ENCODE results near the gene ADGRA1.

Gene ADGRA1

DNA sequence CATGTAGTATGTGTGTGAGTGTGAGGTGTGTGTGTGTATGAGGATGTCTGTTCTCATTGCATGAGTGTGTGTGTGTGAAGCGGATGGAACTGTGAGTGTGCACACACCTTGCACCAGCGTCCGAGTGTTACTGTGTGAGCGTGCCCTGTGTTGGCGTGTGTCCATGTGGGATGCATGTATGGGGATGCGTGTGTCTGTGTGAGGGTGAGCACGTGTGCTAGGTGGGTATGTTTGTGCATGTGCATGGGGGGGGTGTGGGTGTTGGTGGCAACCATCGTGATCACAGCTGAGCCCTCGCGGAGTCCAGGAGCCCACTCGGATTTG is 78.7 kb downstream of the ADGRA1 start (continued):
- no peak for TF ChIP-seq ZFP30 (CRISPR knock-in tag; IDR thresholded peaks at IDR 0.05)

DNA sequence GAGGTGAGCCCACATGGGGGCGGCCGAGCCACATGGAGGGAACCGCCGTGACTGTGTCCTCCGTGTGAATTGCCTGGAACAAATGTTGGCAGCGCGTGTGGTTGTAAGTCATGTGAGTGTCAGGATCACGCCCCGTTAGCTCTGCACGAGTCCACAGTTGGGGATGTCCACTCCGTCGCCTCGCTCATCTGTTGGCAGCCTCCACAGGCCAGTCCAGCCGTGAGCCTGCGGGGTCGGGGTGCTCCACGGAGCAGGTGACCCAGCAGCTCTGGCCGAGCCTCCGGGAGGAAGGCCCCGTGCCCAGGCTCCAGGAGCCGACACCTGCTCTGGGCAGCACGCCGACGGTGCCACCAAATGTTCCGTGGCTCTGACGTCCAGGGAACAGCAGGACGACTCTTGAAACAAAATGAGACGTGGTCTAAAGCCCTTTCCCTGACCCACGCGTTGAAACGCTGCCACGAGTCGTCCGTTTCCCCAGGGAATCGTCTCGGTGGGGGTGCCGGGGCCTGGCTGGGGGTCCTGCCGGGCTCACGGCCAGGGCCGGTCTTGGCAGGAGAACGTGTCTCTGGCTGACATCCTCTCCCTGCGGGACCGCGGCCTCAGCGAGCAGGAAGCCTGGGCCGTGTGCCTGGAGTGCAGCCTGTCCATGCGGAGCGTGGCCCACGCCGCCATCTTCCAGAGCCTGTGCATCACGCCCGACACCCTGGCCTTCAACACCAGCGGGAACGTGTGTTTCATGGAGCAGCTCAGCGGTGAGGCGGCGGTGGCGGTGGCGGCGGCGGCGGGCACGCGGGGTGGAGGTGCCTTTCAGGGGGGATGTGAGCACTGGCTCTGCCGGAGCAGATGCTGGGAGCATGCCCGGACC is 79.3 kb downstream of the ADGRA1 start:
- ATAC-seq = no peak

DNA sequence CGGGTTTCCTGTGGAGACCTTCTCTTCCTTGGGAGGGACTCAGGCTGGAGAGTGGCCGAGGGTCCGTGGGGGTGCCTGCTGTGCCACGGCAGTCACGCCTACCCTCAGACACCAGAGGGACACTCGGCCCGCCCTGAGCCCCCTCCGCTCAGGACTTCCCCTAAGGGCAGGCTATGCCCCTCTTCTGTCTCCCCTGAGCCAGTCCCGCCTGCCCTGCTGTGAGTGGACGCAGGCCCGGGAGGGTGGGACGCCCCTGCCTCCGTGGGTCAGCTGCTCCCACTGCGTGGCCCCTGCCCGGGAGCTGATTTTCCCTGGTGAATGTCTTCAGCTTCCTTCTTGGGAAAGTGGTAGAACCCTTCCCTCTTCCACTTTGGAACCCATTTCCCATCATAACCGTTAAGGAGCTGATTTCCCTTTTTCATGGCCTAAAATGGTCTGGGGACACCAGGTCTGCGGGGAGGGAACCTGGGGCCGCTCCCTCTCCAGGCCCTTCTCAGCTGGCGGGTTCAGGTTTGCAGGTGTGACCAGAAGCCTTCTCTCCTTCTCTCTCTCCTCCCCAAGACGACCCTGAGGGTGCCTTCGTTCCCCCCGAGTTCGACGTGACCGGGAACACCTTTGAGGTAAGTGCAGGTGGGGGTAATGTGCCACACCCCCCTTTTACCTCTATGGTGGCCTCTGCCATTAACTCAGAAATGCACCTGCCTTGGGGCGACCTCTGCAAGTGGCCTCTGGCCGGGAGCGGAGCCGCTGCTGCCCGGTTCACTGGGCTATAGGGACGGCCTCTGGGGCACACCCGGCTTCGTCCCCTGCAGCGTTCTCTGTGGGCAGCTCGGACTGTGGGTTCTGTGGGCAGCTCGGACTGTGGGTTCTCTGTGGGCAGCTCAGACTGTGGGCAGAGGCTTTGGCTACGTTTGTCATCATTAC is 80.2 kb downstream of the ADGRA1 start:
- ATAC-seq = no peak
- no peak for TF ChIP-seq BACH2 (CRISPR knock-in tag; IDR thresholded peaks at IDR 0.05; ENCODE audit: borderline replicate concordance)
- TF ChIP-seq ZNF8 (CRISPR knock-in tag; IDR thresholded peaks at IDR 0.05) = no peak
- no peak for TF ChIP-seq OSR1 (CRISPR knock-in tag; IDR thresholded peaks at IDR 0.05)
- TF ChIP-seq, protein P1, sequence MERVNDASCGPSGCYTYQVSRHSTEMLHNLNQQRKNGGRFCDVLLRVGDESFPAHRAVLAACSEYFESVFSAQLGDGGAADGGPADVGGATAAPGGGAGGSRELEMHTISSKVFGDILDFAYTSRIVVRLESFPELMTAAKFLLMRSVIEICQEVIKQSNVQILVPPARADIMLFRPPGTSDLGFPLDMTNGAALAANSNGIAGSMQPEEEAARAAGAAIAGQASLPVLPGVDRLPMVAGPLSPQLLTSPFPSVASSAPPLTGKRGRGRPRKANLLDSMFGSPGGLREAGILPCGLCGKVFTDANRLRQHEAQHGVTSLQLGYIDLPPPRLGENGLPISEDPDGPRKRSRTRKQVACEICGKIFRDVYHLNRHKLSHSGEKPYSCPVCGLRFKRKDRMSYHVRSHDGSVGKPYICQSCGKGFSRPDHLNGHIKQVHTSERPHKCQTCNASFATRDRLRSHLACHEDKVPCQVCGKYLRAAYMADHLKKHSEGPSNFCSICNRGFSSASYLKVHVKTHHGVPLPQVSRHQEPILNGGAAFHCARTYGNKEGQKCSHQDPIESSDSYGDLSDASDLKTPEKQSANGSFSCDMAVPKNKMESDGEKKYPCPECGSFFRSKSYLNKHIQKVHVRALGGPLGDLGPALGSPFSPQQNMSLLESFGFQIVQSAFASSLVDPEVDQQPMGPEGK (CRISPR knock-in tag; IDR thresholded peaks at IDR 0.05; ENCODE audit: borderline replicate concordance) = no peak
- TF ChIP-seq, protein P2, sequence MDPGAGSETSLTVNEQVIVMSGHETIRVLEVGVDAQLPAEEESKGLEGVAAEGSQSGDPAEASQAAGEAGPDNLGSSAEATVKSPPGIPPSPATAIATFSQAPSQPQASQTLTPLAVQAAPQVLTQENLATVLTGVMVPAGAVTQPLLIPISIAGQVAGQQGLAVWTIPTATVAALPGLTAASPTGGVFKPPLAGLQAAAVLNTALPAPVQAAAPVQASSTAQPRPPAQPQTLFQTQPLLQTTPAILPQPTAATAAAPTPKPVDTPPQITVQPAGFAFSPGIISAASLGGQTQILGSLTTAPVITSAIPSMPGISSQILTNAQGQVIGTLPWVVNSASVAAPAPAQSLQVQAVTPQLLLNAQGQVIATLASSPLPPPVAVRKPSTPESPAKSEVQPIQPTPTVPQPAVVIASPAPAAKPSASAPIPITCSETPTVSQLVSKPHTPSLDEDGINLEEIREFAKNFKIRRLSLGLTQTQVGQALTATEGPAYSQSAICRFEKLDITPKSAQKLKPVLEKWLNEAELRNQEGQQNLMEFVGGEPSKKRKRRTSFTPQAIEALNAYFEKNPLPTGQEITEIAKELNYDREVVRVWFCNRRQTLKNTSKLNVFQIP (CRISPR knock-in tag; IDR thresholded peaks at IDR 0.05; ENCODE audit: borderline replicate concordance, low read depth) = no peak

More for the DNA sequence above, 79.3 kb downstream of the ADGRA1 start:
- TF ChIP-seq ZC3H10 (CRISPR knock-in tag; IDR thresholded peaks at IDR 0.05) (no peak), CSDC2 (CRISPR knock-in tag; IDR thresholded peaks at IDR 0.05) (no peak), SNAI2 (CRISPR knock-in tag; IDR thresholded peaks at IDR 0.05) (no peak), ZNF70 (CRISPR knock-in tag; IDR thresholded peaks at IDR 0.05) (no peak), BACH2 (CRISPR knock-in tag; IDR thresholded peaks at IDR 0.05; ENCODE audit: borderline replicate concordance) (no peak), OSR1 (CRISPR knock-in tag; IDR thresholded peaks at IDR 0.05) (no peak), PPARA (CRISPR knock-in tag; IDR thresholded peaks at IDR 0.05; ENCODE audit: borderline replicate concordance) (no peak), ESRRG (CRISPR knock-in tag; IDR thresholded peaks at IDR 0.05) (no peak), ZFP3 (CRISPR knock-in tag; IDR thresholded peaks at IDR 0.05) (no peak), ZNF565 (CRISPR knock-in tag; conservative IDR thresholded peaks at IDR 0.05; ENCODE audit: low read depth) (no peak), RARB (CRISPR knock-in tag; IDR thresholded peaks at IDR 0.05) (no peak), GLIS3 (CRISPR knock-in tag; IDR thresholded peaks at IDR 0.05) (no peak), ZFP30 (CRISPR knock-in tag; IDR thresholded peaks at IDR 0.05) (no peak)
- TF ChIP-seq, protein P3, sequence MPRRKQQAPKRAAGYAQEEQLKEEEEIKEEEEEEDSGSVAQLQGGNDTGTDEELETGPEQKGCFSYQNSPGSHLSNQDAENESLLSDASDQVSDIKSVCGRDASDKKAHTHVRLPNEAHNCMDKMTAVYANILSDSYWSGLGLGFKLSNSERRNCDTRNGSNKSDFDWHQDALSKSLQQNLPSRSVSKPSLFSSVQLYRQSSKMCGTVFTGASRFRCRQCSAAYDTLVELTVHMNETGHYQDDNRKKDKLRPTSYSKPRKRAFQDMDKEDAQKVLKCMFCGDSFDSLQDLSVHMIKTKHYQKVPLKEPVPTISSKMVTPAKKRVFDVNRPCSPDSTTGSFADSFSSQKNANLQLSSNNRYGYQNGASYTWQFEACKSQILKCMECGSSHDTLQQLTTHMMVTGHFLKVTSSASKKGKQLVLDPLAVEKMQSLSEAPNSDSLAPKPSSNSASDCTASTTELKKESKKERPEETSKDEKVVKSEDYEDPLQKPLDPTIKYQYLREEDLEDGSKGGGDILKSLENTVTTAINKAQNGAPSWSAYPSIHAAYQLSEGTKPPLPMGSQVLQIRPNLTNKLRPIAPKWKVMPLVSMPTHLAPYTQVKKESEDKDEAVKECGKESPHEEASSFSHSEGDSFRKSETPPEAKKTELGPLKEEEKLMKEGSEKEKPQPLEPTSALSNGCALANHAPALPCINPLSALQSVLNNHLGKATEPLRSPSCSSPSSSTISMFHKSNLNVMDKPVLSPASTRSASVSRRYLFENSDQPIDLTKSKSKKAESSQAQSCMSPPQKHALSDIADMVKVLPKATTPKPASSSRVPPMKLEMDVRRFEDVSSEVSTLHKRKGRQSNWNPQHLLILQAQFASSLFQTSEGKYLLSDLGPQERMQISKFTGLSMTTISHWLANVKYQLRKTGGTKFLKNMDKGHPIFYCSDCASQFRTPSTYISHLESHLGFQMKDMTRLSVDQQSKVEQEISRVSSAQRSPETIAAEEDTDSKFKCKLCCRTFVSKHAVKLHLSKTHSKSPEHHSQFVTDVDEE (CRISPR knock-in tag; IDR thresholded peaks at IDR 0.05) = no peak
- TF ChIP-seq, protein P2 (CRISPR knock-in tag; IDR thresholded peaks at IDR 0.05; ENCODE audit: borderline replicate concordance, low read depth) = no peak
- TF ChIP-seq, protein P4, sequence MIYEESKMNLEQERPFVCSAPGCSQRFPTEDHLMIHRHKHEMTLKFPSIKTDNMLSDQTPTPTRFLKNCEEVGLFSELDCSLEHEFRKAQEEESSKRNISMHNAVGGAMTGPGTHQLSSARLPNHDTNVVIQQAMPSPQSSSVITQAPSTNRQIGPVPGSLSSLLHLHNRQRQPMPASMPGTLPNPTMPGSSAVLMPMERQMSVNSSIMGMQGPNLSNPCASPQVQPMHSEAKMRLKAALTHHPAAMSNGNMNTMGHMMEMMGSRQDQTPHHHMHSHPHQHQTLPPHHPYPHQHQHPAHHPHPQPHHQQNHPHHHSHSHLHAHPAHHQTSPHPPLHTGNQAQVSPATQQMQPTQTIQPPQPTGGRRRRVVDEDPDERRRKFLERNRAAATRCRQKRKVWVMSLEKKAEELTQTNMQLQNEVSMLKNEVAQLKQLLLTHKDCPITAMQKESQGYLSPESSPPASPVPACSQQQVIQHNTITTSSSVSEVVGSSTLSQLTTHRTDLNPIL (CRISPR knock-in tag; IDR thresholded peaks at IDR 0.05; ENCODE audit: low read depth) = no peak
- TF ChIP-seq, protein P5, sequence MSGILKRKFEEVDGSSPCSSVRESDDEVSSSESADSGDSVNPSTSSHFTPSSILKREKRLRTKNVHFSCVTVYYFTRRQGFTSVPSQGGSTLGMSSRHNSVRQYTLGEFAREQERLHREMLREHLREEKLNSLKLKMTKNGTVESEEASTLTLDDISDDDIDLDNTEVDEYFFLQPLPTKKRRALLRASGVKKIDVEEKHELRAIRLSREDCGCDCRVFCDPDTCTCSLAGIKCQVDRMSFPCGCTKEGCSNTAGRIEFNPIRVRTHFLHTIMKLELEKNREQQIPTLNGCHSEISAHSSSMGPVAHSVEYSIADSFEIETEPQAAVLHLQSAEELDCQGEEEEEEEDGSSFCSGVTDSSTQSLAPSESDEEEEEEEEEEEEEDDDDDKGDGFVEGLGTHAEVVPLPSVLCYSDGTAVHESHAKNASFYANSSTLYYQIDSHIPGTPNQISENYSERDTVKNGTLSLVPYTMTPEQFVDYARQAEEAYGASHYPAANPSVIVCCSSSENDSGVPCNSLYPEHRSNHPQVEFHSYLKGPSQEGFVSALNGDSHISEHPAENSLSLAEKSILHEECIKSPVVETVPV (CRISPR knock-in tag; IDR thresholded peaks at IDR 0.05) = no peak
